Adrenal gland (tissue), 5 donors: ENCODE results near the gene SMCP.

Source experiments
- CTCF ChIP-seq, 6 experiments: fragments of 450-650 bp in 4 of 6; fragments of 200-600 bp in 2 of 6; sonication (generic) in 1 of 6; IDR thresholded peaks; 1 replicate in 5 of 6; 2 replicates in 1 of 6; pipeline versions ENCODE4 v1.5.1 to v1.8.0; 2016 to 2021; ENCODE audit warnings: antibody characterized with exemption in 6 of 6, mild to moderate bottlenecking in 2 of 6, moderate library complexity in 1 of 6
- POLR2A ChIP-seq, 2 donors: fragments of 450-650 bp; IDR thresholded peaks; one replicate each; pipeline ENCODE4 v1.6.1; 2017; ENCODE audit warnings: antibody characterized with exemption in 2 of 2, mild to moderate bottlenecking in 2 of 2, moderate library complexity in 1 of 2
- donor health status: DM: no; HTN: no; CAD: no.

- TF ChIP-seq POLR2A (IDR thresholded peaks at IDR 0.05) = no peak
- no peak for TF ChIP-seq CTCF (IDR thresholded peaks at IDR 0.05)
These were observed 7.0 kb downstream of the SMCP start for GRCh38 chr1:152884966-152885624.
